Coronary artery (tissue), 2 donors: Measurements from ENCODE around the gene GAS6.

ENCODE experiments used
- DNase-seq: peaks from one replicate; pipeline ENCODE4 v3.0.0-alpha.2; 2017; ENCODE audit warnings: low spot score
- H3K27ac ChIP-seq, 2 donors: fragments of 200-600 bp; sonication (generic); one replicate each; pipeline ENCODE4 v1.5.1; 2016 to 2019
- H3K4me3 ChIP-seq: fragments of 200-600 bp; sonication (generic); 2 replicates; pipeline ENCODE4 v1.5.1; 2016; ENCODE audit warnings: mild to moderate bottlenecking, moderate library complexity
- TF ChIP-seq, protein P1 (sequence below): fragments of 200-600 bp; sonication (generic); IDR thresholded peaks from one replicate; pipeline ENCODE4 v1.5.1; 2019; ENCODE audit warnings: antibody characterized with exemption

Gene GAS6

DNA sequence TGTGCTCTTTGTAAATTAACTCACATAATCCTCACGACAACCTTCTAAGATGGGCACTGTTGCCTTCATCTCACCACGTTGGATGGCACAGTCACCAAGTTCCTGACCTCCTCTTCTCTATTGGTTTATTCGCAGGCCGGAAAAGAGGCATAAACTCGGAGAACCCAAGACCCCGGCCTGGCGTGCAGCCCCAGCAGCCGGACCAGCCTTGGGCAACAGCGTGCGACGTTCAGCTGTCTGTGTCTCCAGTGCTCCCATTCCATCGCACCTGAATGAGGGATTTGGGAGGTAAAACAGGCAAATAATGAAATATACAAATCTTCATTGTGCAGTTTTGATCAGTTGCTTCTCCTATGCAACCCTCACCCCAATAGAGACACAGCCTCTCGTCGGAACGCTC is 34.5 kb upstream of the GAS6 start:
- TF ChIP-seq, protein P1, sequence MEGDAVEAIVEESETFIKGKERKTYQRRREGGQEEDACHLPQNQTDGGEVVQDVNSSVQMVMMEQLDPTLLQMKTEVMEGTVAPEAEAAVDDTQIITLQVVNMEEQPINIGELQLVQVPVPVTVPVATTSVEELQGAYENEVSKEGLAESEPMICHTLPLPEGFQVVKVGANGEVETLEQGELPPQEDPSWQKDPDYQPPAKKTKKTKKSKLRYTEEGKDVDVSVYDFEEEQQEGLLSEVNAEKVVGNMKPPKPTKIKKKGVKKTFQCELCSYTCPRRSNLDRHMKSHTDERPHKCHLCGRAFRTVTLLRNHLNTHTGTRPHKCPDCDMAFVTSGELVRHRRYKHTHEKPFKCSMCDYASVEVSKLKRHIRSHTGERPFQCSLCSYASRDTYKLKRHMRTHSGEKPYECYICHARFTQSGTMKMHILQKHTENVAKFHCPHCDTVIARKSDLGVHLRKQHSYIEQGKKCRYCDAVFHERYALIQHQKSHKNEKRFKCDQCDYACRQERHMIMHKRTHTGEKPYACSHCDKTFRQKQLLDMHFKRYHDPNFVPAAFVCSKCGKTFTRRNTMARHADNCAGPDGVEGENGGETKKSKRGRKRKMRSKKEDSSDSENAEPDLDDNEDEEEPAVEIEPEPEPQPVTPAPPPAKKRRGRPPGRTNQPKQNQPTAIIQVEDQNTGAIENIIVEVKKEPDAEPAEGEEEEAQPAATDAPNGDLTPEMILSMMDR: no peak
- H3K4me3 ChIP-seq: no peak overlapping the region
- DNase-seq: no peak
- H3K27ac ChIP-seq: no peak overlapping the region

DNA sequence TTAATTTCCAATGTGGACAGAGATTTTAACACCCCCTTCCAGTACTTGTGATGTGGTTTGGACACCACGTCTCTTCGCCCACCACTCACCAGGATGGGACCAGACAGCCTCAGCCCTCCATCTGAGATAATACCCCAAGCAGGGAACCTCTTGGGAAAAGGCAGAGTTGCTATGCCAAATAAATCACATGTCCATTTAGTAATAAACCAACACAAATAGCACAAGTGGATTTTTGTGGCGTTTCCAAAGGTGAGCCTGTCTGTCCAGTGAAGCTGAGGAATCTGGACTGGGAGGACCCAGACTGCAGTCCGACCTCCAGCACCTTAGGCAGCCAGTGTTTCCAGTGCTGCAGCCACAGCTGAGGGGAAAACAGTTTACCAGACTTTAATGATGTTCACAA is 34.1 kb upstream of the GAS6 start:
- TF ChIP-seq, protein P1: no peak
- no peak overlapping the region for H3K27ac ChIP-seq
- no peak for DNase-seq
- H3K4me3 ChIP-seq: no peak overlapping the region

DNA sequence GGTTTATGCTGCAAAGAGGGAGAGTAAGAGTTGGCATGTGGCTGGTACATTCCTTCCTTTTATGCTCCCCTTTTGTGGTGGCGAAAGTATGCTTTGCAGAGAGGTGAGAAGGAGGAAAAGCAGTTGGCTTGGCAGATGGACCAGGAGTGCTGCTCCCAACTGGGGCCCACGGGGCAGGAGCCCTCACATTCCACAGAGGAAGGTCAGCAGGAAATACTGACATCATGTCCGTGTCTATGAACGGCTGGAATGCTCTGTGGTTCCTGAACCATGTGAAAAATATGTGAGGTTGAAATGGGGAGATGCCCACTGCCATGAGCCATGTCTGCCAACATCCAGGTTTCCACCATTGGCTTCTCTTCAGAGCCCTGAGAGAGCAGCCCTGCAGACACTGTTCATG is 33.3 kb upstream of the GAS6 start:
- TF ChIP-seq, protein P1: no peak
- H3K27ac ChIP-seq: no peak overlapping the region
- DNase-seq: peak; percentile 60
- no peak overlapping the region for H3K4me3 ChIP-seq

DNA sequence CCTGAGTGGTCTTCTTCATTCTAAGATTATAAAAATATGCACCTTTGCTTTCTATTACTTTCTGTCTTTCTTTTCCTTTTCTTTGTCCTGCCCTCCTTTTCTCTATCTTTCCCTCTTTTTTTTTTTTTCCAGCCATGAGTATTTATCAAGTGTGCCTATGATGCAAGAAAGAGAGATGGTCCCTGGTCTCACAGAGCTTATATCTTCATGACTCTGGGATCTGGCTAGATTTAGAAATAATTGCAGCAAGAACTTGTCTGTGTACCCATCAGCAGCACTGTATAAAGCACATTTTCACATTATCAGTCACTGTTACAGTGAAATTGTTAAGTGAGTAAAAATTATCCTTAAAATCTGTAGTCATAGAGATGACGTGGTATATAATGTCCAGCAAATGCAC is 31.6 kb upstream of the GAS6 start:
- TF ChIP-seq, protein P1: no peak
- Histone ChIP-seq H3K27ac (no peak overlapping the region), H3K4me3 (no peak overlapping the region)
- no peak for DNase-seq

DNA sequence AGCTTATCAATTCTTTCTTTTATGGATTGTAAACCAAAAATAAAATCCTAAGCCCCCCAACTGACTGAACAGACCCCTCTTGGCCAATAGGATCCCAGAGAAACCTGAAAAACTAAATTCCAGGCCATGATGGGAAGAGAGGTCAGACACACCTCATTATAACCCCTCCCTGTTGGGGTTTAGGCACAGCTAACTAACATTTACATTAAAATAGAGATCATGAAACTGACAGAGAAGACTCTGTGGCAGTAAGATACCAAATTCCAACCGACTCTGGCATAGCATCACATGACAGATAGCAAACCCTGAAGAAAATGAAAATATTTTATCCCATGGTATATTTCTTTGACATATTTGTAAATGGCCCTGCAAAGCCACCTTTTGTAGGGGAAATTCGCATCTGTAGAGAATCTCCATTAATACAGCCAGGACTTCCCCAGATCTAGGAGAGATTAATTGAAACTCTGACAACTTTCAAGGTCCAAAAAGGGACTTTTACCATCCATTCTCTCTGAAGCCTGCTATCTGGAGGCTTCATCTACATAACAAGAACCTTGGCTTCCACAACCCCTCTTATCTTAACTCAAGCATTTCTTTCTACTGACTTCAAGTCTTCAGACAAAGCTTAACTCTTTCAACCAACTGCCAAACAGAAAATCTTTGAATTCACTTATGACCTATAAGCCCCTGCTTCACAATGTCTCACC is 27.1 kb upstream of the GAS6 start:
- no peak for DNase-seq
- H3K4me3 ChIP-seq: no peak overlapping the region
- no peak overlapping the region for H3K27ac ChIP-seq
- TF ChIP-seq, protein P1: no peak

DNA sequence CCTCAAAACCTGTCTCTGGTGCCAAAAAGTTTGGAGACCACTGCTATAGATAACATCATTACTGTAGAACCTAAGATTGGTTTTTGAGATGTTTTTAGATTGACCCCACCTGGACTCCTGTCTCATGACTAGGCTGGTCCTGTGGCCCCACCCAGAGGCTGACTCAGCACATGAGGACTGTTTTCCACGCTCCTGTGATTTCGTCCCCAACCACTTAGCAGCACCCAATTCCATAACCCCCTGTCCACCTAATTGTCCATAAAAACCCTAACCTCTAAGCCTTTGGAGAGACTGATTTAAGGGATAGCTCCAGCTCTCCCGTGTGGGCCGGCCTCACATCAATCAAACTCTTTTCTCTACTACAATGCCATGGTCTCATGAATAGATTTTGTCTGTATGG is 25.6 kb upstream of the GAS6 start:
- DNase-seq: no peak
- Histone ChIP-seq H3K4me3 (no peak overlapping the region), H3K27ac (no peak overlapping the region)
- TF ChIP-seq, protein P1: no peak

DNA sequence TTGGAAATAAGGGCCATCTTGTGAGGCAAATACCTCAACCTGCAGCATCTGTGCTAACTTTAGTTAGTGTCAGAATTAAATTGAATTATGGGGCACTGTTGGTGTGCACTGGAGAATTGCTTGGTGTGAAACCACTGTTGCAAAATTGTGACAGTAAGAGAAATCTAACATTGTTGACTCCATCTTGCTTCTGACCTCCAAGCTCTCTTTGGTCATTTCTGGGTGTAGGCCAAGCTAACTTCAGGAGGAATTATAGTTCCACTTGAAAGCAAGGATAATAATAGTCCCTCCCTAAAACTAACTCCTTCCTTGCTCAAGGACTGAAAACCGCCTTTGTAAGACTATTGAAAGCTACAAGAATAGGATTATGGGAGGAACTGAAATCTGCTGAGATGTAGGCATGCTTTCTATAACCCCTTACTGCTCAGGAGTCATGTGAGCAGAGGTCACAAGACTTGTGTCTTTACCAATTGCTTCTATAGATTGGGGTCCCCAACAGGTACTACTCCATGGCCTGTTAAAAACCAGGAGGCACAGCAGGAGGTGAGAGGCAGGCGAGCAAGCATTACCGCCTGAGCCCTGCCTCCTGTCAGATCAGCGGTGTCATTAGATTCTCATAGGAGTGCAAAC is 24.9 kb upstream of the GAS6 start:
- H3K27ac ChIP-seq: no peak overlapping the region
- H3K4me3 ChIP-seq: no peak overlapping the region
- TF ChIP-seq, protein P1: no peak
- no peak for DNase-seq
